Measurements from ENCODE around the gene TAC4.

GRCh38 chr17:49896222-49896621, 48.4 kb upstream of the TAC4 start:
- TF ChIP-seq, protein P1, sequence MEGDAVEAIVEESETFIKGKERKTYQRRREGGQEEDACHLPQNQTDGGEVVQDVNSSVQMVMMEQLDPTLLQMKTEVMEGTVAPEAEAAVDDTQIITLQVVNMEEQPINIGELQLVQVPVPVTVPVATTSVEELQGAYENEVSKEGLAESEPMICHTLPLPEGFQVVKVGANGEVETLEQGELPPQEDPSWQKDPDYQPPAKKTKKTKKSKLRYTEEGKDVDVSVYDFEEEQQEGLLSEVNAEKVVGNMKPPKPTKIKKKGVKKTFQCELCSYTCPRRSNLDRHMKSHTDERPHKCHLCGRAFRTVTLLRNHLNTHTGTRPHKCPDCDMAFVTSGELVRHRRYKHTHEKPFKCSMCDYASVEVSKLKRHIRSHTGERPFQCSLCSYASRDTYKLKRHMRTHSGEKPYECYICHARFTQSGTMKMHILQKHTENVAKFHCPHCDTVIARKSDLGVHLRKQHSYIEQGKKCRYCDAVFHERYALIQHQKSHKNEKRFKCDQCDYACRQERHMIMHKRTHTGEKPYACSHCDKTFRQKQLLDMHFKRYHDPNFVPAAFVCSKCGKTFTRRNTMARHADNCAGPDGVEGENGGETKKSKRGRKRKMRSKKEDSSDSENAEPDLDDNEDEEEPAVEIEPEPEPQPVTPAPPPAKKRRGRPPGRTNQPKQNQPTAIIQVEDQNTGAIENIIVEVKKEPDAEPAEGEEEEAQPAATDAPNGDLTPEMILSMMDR (IDR thresholded peaks at IDR 0.05; ENCODE audit: low read depth, low read length, poor library complexity, severe bottlenecking), result no peak
- no peak for TF ChIP-seq EZH2phosphoT487 (IDR thresholded peaks at IDR 0.05; ENCODE audit: borderline replicate concordance, low read length)
